GM19452 (cell line): Measurements from ENCODE around the gene OR8D2.

Source experiments
- ATAC-seq: cut with Tn5 transposase; IDR thresholded peaks from one replicate; pipeline ENCODE4 v1.9.1; 2021; ENCODE audit not compliant: unreplicated experiment

OR8D2 gene, protein sequence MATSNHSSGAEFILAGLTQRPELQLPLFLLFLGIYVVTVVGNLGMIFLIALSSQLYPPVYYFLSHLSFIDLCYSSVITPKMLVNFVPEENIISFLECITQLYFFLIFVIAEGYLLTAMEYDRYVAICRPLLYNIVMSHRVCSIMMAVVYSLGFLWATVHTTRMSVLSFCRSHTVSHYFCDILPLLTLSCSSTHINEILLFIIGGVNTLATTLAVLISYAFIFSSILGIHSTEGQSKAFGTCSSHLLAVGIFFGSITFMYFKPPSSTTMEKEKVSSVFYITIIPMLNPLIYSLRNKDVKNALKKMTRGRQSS

GRCh38 chr11:124320097-124320496 is at the start of gene OR8D2:
TSS of gene OR8D2 (minus strand) at chr11:124320197. CDS start at chr11:124320197, 0 bp downstream.
- ATAC-seq = no peak

DNA sequence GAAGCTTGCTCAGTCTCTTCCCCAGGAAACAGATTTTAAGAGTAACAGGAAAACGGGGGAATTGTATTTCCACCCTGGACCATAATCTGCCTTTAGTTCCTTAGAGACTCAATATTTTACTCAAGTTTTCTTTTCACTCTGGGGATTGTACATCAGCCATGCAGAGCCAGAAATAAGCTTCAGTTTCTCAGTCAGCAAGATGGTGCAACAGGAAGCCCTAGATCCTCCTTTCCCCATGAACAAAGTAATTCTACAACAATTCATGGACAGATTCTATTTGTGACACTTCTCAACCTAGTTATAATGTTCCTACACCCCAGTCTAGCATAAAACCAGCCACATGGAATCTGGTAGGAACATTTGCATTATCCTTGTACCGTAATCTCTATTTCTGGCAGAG is 39.6 kb upstream of the OR8D2 start:
- ATAC-seq = no peak

DNA sequence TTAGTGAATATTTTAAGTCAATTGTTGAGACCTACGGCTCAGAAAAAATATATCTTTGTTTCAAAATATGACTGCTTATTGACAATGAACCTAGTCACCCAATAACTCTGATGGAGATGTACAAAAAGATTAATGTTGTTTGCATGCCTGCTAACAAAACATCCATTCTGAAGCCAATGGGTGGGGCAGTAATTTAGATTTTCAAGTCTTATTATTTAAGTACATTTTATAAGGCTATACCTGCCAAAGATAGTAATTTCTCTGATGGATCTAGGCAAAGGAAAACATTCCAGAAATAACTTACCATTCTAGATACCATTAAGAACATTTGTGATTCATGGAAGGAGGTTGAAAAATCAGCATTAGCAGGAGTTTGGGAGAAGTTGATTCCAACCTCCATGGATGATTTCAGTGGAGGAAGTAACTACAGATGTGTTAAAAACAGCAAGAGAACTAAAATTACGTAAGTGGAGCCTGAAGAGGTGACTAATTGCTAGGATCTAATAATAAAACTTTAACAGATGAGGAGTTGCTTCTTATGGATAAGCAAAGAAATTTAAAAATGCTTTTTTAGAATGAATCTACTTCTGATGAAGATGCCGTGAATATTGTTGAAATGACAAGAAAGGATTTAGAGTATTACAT is 26.4 kb upstream of the OR8D2 start:
- ATAC-seq = no peak

- no peak for ATAC-seq
Measured at GRCh38 chr11:124344346-124344745, 24.3 kb upstream of the OR8D2 start.

GRCh38 chr11:124340142-124340447 is 20.1 kb upstream of the OR8D2 start:
- ATAC-seq = no peak

DNA sequence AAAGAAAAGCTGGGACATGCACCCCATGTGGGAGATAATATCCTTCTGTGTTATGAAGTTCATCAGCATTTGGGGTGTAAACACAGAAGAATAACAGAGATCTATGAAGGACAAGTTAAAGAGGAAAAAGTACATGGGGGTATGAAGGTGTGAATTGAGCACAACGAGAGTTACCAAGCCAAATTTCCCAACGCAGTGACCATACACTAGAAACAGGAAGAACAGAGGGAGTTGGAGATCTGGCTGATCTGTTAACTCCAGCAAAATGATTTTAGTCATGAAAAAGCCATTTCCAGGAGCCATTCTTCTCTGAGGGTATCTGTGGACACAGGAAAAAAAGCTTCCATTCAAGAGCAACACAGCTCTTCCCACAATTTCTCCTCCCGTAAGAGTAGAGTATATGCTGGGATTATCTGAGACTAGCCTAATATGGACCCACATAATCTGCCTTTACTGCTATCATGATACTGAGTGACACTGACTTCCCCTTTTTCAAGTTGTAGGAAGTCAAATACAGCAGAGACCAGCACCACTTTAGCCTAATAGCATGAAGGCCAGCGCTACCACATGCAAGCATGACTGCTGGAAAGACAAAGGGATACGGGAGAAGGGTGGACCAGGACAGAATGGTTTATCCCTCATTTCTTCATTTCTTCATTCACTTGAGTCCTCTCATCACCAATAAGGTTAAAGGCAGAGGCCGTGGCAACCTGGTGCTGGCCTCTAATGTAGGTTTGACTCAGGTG is 19.6 kb upstream of the OR8D2 start:
- no peak for ATAC-seq

- ATAC-seq = no peak
Measured at GRCh38 chr11:124331873-124332272, 11.9 kb upstream of the OR8D2 start.

GRCh38 chr11:124329787-124330478 is 9.9 kb upstream of the OR8D2 start:
- ATAC-seq = peak; percentile 99

DNA sequence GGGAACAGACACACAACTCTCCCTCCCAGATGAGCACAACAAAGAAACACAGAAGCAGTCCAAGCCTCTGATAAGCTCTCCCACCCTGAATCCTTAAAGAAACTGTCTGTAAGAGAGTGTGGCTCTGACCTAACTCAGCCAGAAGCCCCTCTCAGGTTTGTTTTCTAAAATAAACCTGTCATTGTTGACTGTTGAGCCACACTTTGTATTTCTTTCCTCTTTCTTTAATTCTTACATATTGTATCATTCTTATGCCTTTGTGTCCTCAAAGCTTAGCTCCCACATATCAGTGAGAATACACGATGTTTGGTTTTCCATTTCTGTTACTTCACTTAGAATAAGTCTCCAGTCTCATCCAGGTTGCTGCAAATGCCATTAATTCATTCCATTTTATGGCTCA is 7.8 kb upstream of the OR8D2 start:
- ATAC-seq = no peak

- no peak for ATAC-seq
Measured at GRCh38 chr11:124322356-124322755, 2.4 kb upstream of the OR8D2 start.

- no peak for ATAC-seq
Measured at GRCh38 chr11:124315052-124315451, 4.9 kb downstream of the OR8D2 start.

GRCh38 chr11:124313849-124314248 is 6.1 kb downstream of the OR8D2 start, which contains the start of gene OR8D1:
TSS of gene OR8D1 (minus strand) at chr11:124313949. CDS start at chr11:124310766, 3,183 bp downstream.
- ATAC-seq = no peak

- ATAC-seq = no peak
Measured at GRCh38 chr11:124313131-124313530, 6.9 kb downstream of the OR8D2 start.

DNA sequence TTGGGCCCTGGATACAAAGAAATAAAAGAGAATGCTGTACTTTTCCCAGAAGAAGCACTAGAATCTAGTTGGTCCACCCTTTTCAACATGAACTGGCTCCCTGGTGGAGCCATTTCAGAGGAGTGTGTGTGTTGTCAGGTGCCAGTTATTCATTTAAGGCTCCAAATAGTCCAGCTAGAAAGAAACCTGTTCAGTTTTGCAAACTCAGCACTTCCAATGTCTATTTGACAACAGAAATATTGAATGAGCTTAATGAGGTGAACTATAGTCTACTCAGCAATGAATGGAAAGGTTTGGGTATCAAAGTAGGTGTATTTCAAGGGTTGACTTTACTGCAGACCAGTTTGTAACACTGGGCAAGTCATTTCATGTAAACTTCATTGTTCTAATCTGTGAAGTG is 8.3 kb downstream of the OR8D2 start:
- no peak for ATAC-seq

GRCh38 chr11:124311269-124311668 is 8.7 kb downstream of the OR8D2 start:
- ATAC-seq = no peak

DNA sequence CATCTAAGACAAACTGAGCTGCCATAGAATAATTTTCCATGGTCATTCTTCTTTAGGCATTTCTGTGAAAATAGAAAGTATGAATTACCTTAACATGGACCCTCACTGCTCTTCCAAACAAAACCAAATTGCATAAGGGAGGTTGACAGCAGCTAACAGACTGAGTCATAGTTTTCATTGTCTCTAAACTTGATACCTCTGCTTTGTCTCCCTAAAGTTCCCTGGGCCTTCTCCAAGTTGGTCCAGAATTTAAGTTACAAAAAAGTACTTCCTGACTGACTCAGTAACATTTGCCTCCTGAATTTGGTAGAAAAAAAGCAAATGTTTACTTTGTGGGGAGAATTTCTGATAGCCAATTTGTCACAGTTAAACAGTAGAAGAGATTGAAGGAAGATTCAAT is 9.3 kb downstream of the OR8D2 start:
- ATAC-seq = no peak

GRCh38 chr11:124307093-124307492 is 12.9 kb downstream of the OR8D2 start:
- no peak for ATAC-seq

- ATAC-seq = no peak
Measured at GRCh38 chr11:124302347-124303125, 17.5 kb downstream of the OR8D2 start.

GRCh38 chr11:124301548-124301947 is 18.4 kb downstream of the OR8D2 start:
- ATAC-seq = no peak

DNA sequence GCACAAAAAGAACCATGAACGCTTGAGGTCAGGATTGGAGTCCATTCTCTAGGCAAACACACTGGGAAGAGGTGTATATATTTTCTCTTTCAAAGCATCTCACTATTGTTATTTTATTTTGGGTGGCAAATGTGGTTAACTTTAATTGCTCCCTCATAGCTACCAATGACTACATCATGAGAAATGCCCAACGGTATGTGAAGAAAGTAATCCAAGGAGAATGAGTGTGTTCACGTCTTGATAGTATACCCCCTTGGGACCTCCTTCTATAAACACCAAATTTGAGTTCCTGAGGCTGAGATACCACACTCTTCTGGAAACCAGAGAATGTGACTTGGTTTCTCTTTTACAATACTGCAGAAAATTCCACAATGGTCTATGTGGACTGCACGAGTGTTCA is 22.1 kb downstream of the OR8D2 start:
- no peak for ATAC-seq

GRCh38 chr11:124296016-124296415 is 24.0 kb downstream of the OR8D2 start:
- no peak for ATAC-seq
